ENCODE data around the gene CEMIP2. TPM values are rescaled to one million over a fixed set of nuclear protein-coding genes. Genes with fewer than 3 reads are reported as not detected.

The CEMIP2 gene
- total and polyA plus RNA-seq, 2 of the 13 experiments (the other 11 are each of a cell fraction or from before 2014, with no cell fraction given): 94.3 to 128 TPM

DNA sequence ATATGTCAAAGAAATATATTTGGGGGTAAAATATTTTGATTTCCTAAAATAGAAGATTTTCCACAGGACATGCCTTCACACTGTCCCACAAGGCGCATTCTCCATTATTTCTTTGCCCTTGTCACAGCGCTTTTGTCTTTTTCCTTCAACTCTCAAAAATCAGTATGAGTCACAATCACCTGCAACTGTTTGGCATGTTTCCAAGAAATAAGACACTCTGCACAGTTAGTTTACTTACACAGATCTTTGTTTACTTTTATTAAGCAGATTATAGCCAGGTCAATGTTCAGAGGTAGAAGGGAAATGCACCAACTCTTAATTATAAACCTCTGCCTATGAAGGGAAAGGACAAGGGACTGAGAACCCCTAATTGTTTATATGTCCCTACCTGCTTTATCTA lies 9.5 kb downstream of the CEMIP2 start (continued):
- TF ChIP-seq, protein P1, sequence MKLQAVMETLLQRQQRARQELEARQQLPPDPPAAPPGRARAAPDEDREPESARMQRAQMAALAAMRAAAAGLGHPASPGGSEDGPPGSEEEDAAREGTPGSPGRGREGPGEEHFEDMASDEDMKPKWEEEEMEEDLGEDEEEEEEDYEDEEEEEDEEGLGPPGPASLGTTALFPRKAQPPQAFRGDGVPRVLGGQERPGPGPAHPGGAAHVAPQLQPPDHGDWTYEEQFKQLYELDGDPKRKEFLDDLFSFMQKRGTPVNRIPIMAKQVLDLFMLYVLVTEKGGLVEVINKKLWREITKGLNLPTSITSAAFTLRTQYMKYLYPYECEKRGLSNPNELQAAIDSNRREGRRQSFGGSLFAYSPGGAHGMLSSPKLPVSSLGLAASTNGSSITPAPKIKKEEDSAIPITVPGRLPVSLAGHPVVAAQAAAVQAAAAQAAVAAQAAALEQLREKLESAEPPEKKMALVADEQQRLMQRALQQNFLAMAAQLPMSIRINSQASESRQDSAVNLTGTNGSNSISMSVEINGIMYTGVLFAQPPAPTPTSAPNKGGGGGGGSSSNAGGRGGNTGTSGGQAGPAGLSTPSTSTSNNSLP (IDR thresholded peaks at IDR 0.05; ENCODE audit: low read depth, low read length): peak; percentile 95
- TF ChIP-seq ZNF616 (CRISPR knock-in tag; IDR thresholded peaks at IDR 0.05; ENCODE audit: low read depth): no peak
- TF ChIP-seq RFX5 (IDR thresholded peaks at IDR 0.05; ENCODE audit: low read depth, low read length): no peak
- peak; percentile 29; the same call in 1 of the 2 replicates for TF ChIP-seq ZSCAN9 (CRISPR knock-in tag; IDR thresholded peaks at IDR 0.05; ENCODE audit: borderline replicate concordance)
- peak; percentile 93 for TF ChIP-seq ARID5B (CRISPR knock-in tag; IDR thresholded peaks at IDR 0.05)
- no peak for TF ChIP-seq ZNF224 (CRISPR knock-in tag; IDR thresholded peaks at IDR 0.05)
- no peak for TF ChIP-seq BHLHE40 (IDR thresholded peaks at IDR 0.05; ENCODE audit: low read length)
- no peak for TF ChIP-seq NONO (IDR thresholded peaks at IDR 0.05)
- no peak for TF ChIP-seq NONO (CRISPR knock-in tag; conservative IDR thresholded peaks at IDR 0.05)
- peak in 1 of 2 experiments; percentile 14; a peak in 1 of 4 replicates for TF ChIP-seq KLF16 (CRISPR knock-in tag; IDR thresholded peaks at IDR 0.05)
- TF ChIP-seq, protein P2, sequence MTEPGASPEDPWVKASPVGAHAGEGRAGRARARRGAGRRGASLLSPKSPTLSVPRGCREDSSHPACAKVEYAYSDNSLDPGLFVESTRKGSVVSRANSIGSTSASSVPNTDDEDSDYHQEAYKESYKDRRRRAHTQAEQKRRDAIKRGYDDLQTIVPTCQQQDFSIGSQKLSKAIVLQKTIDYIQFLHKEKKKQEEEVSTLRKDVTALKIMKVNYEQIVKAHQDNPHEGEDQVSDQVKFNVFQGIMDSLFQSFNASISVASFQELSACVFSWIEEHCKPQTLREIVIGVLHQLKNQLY (CRISPR knock-in tag; IDR thresholded peaks at IDR 0.05): peak; percentile 72
- TF ChIP-seq IRF9 (CRISPR knock-in tag; IDR thresholded peaks at IDR 0.05; ENCODE audit: borderline replicate concordance): no peak
- TF ChIP-seq ZNF362 (CRISPR knock-in tag; IDR thresholded peaks at IDR 0.05; ENCODE audit: borderline replicate concordance): peak; percentile 41; the same call in 1 of the 2 replicates
- no peak for TF ChIP-seq SKI (IDR thresholded peaks at IDR 0.05; ENCODE audit: partially characterized antibody)
- no peak for TF ChIP-seq CBFB (CRISPR knock-in tag; IDR thresholded peaks at IDR 0.05)
- no peak for TF ChIP-seq CC2D1A (CRISPR knock-in tag; IDR thresholded peaks at IDR 0.05)
- TF ChIP-seq FOXP1 (IDR thresholded peaks at IDR 0.05): 0 out of 2 replicates have a peak, but pooled peaks have one; percentile 8
- peak; percentile 74; the same call in 1 of the 2 replicates for TF ChIP-seq FOXP1 (CRISPR knock-in tag; IDR thresholded peaks at IDR 0.05)
- TF ChIP-seq LCORL (IDR thresholded peaks at IDR 0.05): peak; percentile 47; the same call in 1 of the 2 replicates
- TF ChIP-seq LCORL (CRISPR knock-in tag; IDR thresholded peaks at IDR 0.05): peak; percentile 49; the same call in 1 of the 2 replicates
